SK-N-MC (cell line): ENCODE measurements around the gene ABTB2.

Source experiments
- DNase-seq: peaks from one replicate; pipeline ENCODE4 v3.0.0-alpha.2; 2011; ENCODE audit warnings: low read depth, low spot score
- H3K27ac ChIP-seq: fragments of 200-600 bp; sonication (generic); 2 replicates; pipeline ENCODE4 v1.5.1; 2016; ENCODE audit warnings: mixed run types
- H3K36me3 ChIP-seq: fragments of 200-600 bp; sonication (generic); 2 replicates; pipeline ENCODE4 v1.6.1; 2017; ENCODE audit warnings: antibody characterized with exemption, low read length, mixed read lengths; ENCODE audit not compliant: insufficient read depth
- H3K4me3 ChIP-seq: fragments of 200-600 bp; sonication (generic); 2 replicates; pipeline ENCODE4 v1.5.1; 2016
- H3K9ac ChIP-seq: fragments of 200-600 bp; sonication (generic); 2 replicates; pipeline ENCODE4 v1.8.0; 2017; ENCODE audit warnings: mixed run types, mixed read lengths; ENCODE audit not compliant: insufficient read length
- H3K9me3 ChIP-seq: fragments of 200-600 bp; sonication (generic); 2 replicates; pipeline ENCODE4 v1.6.1; 2017; ENCODE audit warnings: low read depth, mild to moderate bottlenecking, antibody characterized with exemption, low read length, moderate library complexity, mixed read lengths
- EZH2 ChIP-seq: fragments of 200-600 bp; sonication (generic); IDR thresholded peaks from one replicate; pipeline ENCODE4 v1.6.1; 2017; ENCODE audit warnings: antibody characterized with exemption
- FOXP2 ChIP-seq: optimal IDR thresholded peaks from 2 replicates; pipeline ENCODE3; 2011; ENCODE audit warnings: mild to moderate bottlenecking, moderate library complexity; ENCODE audit not compliant: insufficient read depth; ENCODE audit errors: extremely low read length, control extremely low read depth
- POLR2AphosphoS5 ChIP-seq: IDR thresholded peaks from 2 replicates; pipeline ENCODE4 v1.6.1; 2012; ENCODE audit warnings: mild to moderate bottlenecking, low read depth, low read length, borderline replicate concordance

Gene ABTB2

GRCh38 chr11:34343686-34344085, 14.1 kb downstream of the ABTB2 start:
- DNase-seq: no peak
- no peak for TF ChIP-seq FOXP2
- no peak for TF ChIP-seq EZH2
- no peak for TF ChIP-seq POLR2AphosphoS5
- H3K27ac ChIP-seq: no peak overlapping the region
- no peaks in the 10 kb centered on the region for H3K36me3 ChIP-seq
- H3K4me3 ChIP-seq: no peak overlapping the region
- no peaks in the 10 kb centered on the region for H3K9me3 ChIP-seq
- H3K9ac ChIP-seq: no peak overlapping the region

- Histone ChIP-seq H3K27ac (no peak overlapping the region), H3K36me3 (no peaks in the 10 kb centered on the region), H3K9ac (no peak overlapping the region), H3K4me3 (no peak overlapping the region), H3K9me3 (no peaks in the 10 kb centered on the region)
- TF ChIP-seq POLR2AphosphoS5 (no peak), EZH2 (no peak), FOXP2 (no peak)
- no peak for DNase-seq
Measured at GRCh38 chr11:34343153-34343552, 14.7 kb downstream of the ABTB2 start.

GRCh38 chr11:34341931-34342533, 15.8 kb downstream of the ABTB2 start:
- H3K9ac ChIP-seq: no peak overlapping the region
- no peaks in the 10 kb centered on the region for H3K36me3 ChIP-seq
- no peak overlapping the region for H3K4me3 ChIP-seq
- no peak for DNase-seq
- H3K9me3 ChIP-seq: no peaks in the 10 kb centered on the region
- no peak overlapping the region for H3K27ac ChIP-seq
- TF ChIP-seq POLR2AphosphoS5 (no peak), FOXP2 (no peak), EZH2 (no peak)

- no peaks in the 10 kb centered on the region for H3K36me3 ChIP-seq
- H3K9me3 ChIP-seq: no peaks in the 10 kb centered on the region
- no peak overlapping the region for H3K4me3 ChIP-seq
- DNase-seq: no peak
- no peak overlapping the region for H3K9ac ChIP-seq
- no peak overlapping the region for H3K27ac ChIP-seq
- no peak for TF ChIP-seq POLR2AphosphoS5
- TF ChIP-seq FOXP2: no peak
- no peak for TF ChIP-seq EZH2
Measured at GRCh38 chr11:34341096-34341495, 16.7 kb downstream of the ABTB2 start.

GRCh38 chr11:34340653-34341052, 17.2 kb downstream of the ABTB2 start:
- no peak overlapping the region for H3K4me3 ChIP-seq
- H3K36me3 ChIP-seq: no peaks in the 10 kb centered on the region
- TF ChIP-seq POLR2AphosphoS5 (no peak), FOXP2 (no peak), EZH2 (no peak)
- no peak overlapping the region for H3K9ac ChIP-seq
- no peak for DNase-seq
- H3K27ac ChIP-seq: no peak overlapping the region
- H3K9me3 ChIP-seq: no peaks in the 10 kb centered on the region

GRCh38 chr11:34339149-34340064, 18.4 kb downstream of the ABTB2 start:
- no peaks in the 10 kb centered on the region for H3K36me3 ChIP-seq
- no peak for TF ChIP-seq POLR2AphosphoS5
- no peak for TF ChIP-seq EZH2
- no peak for TF ChIP-seq FOXP2
- no peak for DNase-seq
- no peak overlapping the region for H3K27ac ChIP-seq
- H3K9me3 ChIP-seq: no peaks in the 10 kb centered on the region
- no peak overlapping the region for H3K4me3 ChIP-seq
- H3K9ac ChIP-seq: no peak overlapping the region

GRCh38 chr11:34337016-34337415, 20.8 kb downstream of the ABTB2 start:
- H3K9me3 ChIP-seq: no peaks in the 10 kb centered on the region
- DNase-seq: no peak
- H3K9ac ChIP-seq: no peak overlapping the region
- no peak overlapping the region for H3K27ac ChIP-seq
- H3K36me3 ChIP-seq: no peaks in the 10 kb centered on the region
- no peak for TF ChIP-seq FOXP2
- no peak for TF ChIP-seq POLR2AphosphoS5
- no peak for TF ChIP-seq EZH2
- H3K4me3 ChIP-seq: no peak overlapping the region

- Histone ChIP-seq H3K36me3 (no peaks in the 10 kb centered on the region), H3K27ac (no peak overlapping the region), H3K9me3 (no peaks in the 10 kb centered on the region), H3K4me3 (no peak overlapping the region), H3K9ac (no peak overlapping the region)
- TF ChIP-seq FOXP2: no peak
- TF ChIP-seq EZH2: no peak
- no peak for TF ChIP-seq POLR2AphosphoS5
- DNase-seq: no peak
Measured at GRCh38 chr11:34335801-34336200, 22.0 kb downstream of the ABTB2 start.
